Cortex of kidney (tissue), 1 donor: ENCODE results near the gene HIF1AN.

Experiments
- DNase-seq: peaks from one replicate; lab custom pipeline; 2025; lab: John Stamatoyannopoulos, UW

Gene HIF1AN

DNA sequence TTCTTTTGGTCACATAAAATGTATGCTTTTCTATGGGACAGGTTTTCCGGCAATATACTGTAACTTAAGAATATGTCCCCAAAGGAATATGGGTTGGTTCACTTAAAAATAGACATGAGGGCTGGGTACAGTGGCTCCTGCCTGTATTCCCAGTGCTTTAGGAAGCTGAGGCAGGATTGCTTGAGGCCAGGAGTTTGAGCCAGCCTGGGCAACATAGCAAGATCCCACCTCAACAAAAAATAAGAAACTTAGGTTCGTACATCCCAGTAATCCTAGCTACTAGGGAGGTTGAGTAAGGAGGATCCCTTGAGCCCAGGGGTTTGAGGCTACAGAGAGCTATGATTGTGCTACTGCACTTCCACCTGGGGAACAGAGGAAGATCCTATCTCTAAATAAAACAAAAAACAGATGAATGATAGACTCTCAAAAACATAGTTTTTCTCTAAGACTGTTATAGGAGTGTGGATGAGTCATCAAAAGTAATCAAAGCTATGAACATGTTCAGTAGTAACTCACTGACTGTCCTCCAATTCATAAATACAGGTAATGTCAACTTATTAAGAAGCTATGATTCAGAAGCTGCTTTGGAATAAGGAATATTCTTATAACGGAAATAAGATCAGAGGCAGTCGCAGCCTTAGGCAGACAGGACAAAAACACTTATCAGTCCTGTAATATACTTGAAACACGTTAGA is 13.5 kb upstream of the HIF1AN start:
- no peak for DNase-seq

DNA sequence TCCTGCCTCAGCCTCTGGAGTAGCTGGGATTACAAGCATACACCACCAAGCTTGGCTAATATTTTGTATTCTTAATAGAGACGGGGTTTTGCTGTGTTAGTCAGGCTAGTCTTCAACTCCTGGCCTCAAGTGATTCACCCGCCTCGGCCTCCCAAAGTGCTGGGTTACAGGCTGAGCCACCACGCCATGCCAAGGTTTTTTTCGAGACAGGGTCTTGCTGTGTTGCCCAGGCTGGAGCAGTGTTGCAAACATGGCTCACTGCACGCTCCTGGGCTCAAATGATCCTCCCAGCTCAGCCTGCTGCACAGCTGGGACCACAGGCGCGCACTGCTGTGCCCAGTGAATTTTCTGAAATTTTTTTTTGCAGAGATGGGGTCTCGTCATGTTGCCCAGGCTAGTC is 12.8 kb upstream of the HIF1AN start:
- DNase-seq: no peak

DNA sequence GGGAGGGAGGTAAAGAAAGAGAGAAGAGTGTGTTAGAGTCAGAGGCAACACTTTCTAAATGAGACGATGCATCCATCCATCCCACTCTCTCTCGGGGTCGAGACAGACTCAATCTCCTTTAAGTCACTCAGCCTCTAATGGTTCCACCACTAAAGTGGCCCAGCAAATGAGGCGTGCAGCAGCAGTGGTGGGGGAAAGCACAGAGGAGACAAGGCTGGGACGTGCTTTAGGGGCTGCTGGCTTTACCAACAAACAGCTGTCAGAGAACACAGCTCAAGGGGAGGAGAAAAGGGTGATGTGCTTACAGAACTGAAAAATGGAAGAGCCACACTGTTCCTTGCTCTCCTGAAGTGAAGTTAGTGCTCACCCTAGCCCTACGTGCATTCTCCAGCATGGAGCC is 11.5 kb upstream of the HIF1AN start:
- no peak for DNase-seq

DNA sequence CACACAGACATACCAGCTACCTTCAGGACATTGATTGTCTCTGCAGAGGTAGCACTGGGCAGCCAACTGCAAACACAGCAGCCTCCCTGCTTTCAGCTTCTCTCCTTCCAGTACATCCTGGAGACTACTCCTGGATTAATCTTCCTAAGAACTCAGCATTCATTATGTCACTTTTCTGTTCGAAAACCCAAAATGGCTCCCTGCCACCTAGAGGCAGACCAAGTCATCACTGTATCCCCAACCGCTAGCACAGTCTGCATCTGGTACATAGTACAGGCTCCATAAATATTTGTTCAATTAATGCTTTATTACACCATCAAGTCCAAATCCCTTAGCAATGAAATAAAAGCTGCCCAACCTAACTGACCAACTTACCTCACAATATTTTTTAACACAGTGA is 11.1 kb upstream of the HIF1AN start:
- DNase-seq: no peak

DNA sequence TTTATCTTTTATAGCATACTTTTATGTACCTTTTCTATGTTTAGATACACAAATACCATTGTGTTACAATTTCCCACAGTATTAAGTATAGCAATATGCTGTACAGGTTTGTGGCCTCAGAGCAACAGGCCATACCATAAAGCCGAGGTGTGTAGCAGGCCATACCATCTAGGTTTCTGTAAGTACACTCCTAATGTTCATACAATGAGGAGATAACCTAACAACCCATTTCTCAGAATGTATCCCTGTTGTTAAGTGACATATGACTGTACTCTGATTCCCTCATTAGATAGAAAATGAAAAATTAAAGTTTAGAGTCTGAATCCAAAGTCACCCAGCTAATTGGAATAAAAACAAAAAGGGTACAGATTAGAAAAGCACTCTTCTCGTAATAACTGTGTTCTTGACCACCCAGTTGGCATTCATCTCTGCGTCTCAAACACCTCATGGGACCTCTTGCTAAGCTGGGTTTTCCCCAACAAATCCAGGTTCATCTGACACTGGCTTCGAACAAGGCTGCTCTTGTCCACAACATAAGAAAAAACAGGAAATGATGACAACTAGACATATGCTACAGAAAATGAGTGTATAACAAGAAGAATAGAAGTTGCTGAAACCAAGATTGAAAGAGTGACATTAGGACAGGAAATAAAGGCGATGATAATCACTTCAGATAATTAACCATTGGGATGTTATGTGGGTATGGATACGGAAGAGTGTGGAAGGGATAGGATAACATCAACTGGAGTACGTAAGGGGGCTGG is 7.4 kb upstream of the HIF1AN start:
- DNase-seq: no peak

DNA sequence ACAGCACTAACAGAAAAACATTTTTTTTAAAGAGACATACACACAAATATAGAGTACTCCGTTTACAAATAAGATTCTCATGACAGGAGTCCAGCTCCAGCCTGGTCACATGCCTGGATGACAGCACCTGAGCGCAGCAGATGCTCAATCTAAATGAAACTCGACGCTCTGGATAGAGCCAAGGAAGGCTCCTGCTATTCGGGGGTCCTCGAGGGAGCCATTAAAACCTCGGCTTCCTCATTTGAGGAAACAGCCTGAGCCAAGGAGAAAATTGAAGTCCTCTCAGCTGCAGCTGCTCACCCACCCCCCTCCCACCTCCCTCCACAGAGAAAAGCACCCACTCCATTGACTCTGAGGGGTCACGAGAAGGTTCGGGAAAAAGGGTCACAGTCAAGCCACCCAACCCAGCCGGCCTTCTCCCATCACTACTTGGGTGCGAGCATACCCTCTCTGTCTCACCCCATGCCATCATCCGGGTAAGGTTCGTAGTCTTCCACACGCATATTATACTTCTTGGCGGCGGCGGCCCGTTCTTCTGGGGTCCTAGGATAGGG is 6.7 kb upstream of the HIF1AN start:
- no peak for DNase-seq

DNA sequence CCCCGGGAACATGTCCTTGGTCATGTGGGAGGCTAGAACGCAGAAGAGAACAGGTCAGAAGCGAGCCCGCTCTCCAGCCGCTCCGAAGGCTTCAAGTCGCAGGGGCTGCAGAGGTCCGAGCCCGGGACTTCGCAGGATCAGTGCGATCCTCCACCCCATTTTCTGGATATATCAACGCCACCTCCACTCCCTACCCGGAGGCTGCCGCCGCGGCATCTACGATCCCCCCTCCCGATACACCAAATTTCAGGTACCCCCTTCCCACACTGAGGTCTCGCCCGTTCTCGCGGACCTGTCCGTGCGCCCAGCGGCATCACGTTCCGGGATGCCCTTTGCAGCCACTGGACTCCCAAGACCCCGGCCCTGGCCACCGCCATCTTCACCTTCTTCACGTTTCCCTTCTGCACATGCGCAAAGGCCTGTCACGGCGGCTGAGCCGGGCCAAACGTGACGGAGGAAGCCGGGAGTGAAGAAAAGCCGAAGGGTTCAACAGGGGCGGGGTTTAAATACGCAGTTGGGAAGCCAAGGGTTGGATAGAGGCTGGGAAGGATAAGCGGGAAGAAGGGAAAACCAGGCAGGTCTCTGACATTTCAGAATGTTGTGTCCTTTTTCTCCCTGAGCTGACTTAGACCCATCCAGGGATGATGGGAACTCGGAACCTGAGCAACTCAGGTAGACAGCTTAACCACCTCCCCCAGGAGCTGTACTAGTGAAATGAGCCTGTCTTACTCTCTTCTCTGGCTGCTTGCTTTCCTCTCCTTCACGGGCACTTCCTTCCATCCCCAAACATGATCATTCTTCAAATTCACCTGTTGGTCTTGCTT is 6.1 kb upstream of the HIF1AN start, which contains the start of gene NDUFB8:
NDUFB8 (minus strand) TSS at position 397 of the 824 bp plus-strand sequence; CDS start at position 377, 20 bp downstream.
- no peak for DNase-seq

DNA sequence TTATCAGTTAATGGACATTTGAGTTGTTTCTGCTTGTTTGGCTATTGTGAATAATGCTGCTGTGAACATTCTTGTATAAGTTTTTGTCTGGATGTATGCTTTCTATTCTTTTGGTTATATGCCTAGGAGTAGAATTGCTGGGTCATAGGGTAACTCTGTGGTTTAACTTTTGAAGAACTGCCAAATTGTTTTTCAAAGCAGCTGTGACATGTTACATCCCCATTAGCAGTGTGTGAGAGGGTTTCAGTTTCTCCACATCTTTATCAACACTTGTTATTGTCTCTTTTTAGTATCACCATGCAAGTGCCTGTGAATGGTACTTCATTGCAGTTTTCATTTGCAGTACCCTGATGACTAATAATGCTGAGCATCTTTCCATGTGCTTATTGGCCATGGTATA is 4.0 kb upstream of the HIF1AN start:
- DNase-seq: no peak

DNA sequence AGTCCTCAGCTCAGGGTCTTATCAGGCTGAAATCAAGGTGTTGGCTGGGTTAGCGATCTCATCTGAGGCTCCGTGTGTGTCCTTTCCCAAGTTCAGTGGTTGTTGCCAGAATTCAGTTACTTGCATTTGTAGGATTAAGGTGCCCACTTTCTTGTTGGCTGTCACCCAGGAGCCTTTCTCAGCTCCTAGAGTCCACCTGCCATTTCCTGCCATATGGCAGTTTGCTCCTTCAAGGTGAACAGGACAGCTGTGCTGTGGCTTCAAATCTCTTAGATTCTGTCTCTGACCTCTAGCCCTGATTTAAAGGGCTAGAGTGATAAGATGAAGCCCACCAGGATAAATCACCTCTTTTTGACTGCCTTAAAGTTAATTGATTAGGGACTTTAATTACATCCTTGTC is 1.0 kb upstream of the HIF1AN start:
- no peak for DNase-seq

DNA sequence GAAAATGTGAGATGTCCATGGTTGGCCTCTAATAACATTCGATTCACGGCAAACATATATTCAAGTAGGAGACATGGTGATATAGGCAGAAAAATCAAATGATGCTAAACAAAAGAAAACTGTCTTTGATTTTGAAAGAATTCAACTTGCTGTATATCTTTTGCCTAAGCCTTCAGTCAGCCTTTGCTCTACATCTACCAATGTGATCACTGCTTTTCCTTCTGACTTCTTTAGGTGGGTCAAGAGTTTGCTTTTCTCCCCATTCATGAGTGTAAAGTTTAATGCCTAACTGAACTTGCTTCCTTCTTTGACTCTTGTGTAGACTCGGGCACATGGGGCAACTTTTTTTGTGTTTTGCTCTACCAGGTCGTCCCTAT is 417 bp upstream of the HIF1AN start:
- DNase-seq: no peak

DNA sequence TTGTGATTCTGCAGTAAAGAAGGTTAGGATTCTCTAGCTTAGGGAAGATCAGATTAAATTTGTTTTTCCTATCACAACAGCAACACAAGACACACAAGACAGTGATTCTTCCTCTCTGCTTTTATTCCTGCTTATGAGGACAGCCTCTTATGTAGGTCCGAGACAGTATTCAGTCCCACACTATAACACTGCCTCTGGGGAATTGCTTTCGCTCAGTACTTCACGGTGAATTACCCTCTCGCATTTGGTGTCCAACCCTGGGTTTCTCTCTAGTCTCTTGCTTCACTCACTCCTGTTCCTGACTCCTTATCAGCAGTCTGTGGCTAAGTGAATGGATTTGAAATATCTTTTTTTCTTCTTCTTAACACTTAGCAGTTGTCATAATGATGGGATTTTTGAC is 1.7 kb downstream of the HIF1AN start:
- no peak for DNase-seq

DNA sequence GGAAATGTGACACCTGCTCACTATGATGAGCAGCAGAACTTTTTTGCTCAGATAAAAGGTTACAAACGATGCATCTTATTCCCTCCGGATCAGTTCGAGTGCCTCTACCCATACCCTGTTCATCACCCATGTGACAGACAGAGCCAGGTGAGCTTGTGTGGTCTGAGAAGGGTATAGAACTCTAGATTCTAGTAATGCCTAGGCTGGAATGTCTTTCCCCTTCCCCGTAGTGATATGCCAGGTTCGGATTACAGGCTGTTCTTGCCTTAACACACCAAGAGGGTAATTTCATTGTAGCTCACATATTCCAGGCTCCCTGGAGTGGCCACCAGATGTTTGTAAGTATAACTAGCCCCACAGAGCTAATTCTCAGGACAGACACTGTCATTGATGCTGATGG is 9.2 kb downstream of the HIF1AN start:
- no peak for DNase-seq

DNA sequence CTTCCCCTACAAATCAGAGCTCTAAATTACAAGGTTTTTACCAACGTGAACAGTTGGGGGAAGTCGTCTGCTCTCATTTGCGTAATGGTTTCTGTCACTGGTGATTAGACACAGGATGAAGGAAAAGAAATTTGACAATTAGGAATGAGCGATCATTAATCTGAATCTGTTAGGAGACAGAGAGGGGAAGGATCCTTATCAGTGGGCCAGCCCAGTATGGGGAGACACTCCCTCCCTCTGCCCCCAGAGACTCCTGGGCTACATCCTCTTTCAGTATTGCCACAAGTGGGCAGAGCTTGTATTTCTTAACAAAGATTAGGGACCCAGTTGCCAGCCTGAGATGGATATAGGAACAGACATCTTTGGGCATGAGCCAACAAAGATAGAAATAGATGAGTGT is 15.5 kb downstream of the HIF1AN start:
- DNase-seq: no peak

DNA sequence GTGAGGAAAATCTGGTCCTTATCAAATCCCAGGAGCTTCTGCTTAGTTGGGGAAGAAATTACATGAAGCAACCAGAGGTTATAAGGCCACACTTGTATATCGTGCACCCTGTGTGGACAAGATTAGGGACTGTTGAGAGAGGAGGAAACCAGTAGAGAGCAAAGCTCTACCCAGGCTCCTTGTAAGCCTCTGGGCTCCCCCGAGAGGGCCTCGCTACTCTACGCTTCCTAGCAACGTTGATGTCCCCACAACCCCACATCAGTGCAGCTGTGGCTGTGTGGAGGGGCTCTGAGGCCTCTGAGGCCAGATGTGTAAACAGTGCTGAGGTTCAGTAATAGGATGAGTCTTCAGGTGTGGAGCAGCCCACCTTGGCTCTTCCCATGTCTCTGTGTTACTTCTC is 16.0 kb downstream of the HIF1AN start:
- DNase-seq: no peak

DNA sequence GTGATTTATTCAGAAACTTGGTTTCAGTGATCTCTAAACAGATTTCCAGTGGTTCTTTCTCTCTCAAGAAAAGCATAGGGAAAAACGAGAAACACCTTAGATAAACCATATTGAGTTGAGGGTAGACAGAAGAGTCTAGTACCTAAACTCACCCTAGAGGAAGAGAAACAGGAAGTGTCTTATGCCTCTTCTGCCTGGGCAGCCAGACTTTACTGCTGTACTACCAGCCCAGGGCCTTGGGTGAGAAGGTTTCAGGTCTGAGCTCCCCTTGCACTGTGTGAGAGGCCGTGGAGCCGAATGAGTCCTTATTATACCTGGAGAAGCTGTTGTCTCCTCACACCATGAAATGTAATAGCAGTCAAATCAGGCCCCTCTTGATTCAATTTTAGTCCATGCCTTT is 18.2 kb downstream of the HIF1AN start:
- no peak for DNase-seq

DNA sequence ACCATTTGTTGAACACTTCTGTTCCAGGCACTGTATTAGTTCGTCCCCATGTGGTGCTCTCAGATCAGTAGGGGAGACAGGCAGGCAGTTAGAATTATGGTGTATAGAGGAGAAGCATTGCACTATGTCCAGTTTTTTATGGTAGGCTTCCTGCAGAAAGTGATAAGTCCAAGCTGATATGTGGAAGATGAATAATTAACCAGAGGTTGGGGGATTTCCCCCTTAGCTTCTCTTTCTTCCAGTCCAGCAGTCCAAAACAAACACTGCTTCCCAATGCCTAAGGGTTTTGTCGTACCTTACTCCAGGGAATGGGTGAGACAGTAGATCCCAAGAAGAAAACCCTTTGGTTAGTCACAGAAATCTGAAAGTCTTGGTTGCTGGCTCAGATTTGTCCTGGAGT is 19.2 kb downstream of the HIF1AN start:
- DNase-seq: no peak

DNA sequence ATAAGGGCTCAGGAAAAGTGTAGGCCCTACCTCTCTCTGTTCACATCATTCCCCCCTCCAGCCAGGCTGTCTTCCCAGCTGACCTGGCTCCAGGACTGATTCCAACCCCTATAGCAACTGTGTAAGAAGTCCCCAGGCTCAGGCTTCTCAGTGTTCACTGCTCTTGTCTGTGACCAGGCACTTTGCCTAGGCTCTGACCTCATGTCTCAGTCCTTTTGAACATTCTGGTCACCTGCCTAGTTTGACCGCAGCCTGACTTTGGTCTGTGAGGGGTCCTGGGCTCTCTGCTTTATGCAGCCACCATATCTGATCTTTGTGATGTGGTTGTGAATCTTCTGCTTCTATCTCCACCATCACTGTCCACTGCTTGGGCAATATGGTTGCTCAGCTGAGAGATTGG is 24.5 kb downstream of the HIF1AN start:
- DNase-seq: no peak

DNA sequence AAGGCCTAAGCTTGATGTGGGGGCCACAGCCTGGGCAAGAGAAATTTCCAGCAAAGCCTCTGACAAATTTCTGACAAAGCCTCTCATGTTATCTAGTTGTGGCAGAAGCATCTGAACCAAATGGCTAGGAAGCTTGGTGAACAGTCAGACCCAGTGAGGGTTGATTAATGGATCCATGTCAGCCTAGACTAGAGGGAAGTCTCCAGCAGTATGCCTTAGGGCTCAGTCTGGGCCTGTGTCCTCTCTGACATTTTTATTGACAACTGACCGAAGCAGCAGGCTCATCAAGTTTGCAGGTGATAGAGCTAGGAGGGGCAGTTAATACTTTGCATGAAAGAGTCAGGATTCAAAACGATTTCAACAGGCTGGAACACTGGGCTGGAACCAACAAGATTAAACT is 25.3 kb downstream of the HIF1AN start:
- no peak for DNase-seq

DNA sequence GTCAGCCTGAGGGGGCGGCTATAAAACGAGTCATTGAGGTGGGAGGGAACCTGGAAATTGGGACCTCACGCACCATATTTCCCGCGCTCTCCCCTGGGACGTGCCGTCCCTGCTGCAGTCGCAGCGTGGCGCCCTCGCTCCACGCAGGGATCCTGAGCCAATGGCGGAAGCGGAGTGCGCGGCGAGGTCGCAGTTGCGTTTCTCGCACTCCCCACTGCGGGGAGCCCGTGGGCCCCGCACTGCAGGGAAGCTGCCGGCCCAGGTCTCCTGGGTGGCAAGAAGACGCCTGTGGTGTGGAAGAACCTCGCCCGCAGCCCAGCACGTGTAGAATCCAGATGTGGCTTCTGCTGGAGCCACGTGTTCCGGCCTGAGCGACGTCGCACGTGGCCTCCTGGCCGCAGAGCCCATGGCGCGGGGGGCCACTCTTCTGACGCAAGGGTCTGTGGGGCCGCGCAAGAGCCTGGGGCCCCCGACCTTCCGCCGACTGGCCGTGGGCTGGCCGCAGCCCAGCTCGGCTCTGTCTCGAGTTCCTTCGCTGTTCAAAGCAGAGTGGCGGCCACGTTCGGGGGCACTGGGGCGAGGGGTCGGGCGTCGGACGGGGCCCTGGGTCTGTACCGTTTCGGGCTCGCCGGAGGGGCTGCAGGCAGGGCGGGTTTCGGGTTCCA is 26.4 kb downstream of the HIF1AN start:
- no peak for DNase-seq

DNA sequence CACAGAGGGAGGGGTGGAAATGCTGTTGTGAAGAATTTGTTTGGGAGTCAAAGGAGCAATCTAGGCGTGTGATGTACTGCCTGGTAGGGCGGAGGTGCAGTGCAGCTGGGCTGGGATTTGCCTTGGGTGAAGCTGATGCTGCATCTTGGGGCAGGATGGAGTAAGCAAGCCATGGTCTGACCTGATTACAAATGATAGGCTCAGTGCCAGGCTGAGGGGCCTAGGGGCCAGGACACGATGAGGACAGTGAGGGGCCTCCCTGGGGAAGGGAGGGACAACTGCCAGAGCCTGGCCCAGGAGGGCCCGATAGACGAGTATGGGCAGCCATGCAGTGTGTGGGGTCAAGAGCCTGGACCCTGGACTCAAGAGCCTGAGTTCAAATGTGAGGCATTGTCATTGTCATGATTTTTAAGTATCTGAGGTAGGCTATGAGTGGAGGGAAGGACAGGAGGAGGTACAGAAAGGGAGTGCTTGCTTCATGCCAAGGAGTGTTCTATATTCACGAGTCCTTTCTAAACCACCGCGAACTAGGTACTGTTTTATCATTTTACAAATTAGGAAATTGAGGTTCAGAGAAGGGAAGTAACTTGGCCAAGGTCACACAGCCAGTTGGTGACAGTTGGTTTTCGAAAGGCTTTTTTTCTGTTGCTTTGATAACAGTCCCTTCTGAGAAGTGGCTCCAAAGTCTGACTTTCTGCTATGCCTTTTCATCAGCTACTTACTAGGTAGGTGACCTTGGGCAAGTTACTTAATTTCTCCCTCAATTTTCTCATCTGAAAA is 29.7 kb downstream of the HIF1AN start:
- no peak for DNase-seq

DNA sequence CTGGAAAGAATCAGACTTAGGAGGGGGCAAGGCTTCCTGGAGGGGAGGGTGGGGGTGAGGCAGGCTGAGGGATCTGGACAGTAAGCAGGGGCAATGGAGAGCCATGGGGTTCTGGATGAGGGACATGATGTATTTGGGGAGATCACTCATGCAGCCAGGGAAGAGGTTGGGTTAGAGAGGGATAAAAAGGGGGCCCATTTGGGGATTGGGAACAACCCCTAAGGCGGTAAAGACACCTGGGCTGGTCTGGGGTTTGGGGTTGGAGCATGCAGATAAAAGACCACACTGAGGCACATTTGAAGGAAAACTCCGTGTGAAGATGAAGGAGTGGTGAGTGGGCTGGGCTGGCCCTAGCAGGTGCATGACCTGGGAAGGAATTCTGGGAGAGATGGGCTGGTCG is 30.8 kb downstream of the HIF1AN start:
- DNase-seq: no peak
